HS-5 (cell line): ENCODE data around the gene B4GALT1.
"Not testable (repeated sequence)": the region's sequence is repeated elsewhere in the genome, so short reads cannot be mapped to it uniquely, and the experiment has no call there.

Experiments
- DNase-seq: peaks from one replicate; pipeline ENCODE4 v3.0.0-alpha.2; 2012; ENCODE audit warnings: low read depth

Gene B4GALT1

DNA sequence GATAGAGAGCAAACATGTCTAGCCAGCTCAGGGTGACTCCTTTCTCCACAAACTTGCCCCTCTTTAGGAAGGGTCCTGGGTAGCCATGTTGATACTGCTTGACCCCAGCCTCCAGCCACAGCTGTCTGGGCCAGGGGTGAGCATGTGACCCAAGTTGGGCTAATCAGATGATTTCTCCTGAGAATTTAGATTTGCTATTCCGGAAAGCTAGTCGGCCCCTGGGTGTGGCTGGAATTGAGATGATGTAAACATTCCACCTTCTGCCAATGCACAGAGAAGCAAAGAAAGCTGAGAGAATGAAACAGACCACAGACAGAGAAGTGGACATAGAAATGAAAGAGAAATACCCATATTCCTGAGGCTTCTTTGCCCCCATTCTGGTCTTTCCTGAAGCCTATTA is 17.8 kb upstream of the B4GALT1 start:
- DNase-seq: no peak

GRCh38 chr9:33182519-33182918 is 15.4 kb upstream of the B4GALT1 start:
- no peak for DNase-seq

DNA sequence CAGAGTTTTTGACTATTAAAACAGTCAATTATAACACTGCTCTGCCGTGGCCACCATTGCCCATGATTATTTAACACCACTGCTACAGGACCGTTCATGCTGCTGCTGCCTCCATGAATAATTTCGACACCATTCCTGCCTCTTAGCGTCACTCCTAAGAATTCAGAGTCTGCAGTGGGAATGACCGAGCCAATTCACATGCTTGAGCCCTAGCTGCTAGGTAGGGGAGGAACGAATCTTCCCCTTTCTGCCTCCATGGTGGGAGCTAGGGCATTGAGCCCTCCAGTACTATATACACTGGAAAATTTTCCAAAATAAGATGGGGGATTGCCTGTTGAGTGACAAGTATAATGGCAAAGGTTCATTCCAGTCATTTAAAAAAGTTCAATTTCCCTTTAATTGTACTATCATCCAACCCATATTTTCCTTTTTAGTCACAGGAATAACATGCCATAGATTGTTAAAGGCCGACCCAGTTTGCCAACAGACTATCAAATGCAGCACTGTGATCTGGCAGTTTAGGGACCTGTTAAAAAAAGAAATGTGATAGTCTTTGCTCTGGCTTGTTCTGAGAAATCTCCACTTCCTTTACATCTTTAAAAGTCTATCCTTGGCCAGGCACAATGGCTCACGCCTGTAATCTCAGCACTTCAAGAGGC is 13.5 kb upstream of the B4GALT1 start:
- no peak for DNase-seq

GRCh38 chr9:33178972-33179697 is 12.0 kb upstream of the B4GALT1 start:
- no peak for DNase-seq

- no peak for DNase-seq
Measured at GRCh38 chr9:33177639-33178038, 10.5 kb upstream of the B4GALT1 start.

- DNase-seq: no peak
Measured at GRCh38 chr9:33177086-33177485, 9.9 kb upstream of the B4GALT1 start.

DNA sequence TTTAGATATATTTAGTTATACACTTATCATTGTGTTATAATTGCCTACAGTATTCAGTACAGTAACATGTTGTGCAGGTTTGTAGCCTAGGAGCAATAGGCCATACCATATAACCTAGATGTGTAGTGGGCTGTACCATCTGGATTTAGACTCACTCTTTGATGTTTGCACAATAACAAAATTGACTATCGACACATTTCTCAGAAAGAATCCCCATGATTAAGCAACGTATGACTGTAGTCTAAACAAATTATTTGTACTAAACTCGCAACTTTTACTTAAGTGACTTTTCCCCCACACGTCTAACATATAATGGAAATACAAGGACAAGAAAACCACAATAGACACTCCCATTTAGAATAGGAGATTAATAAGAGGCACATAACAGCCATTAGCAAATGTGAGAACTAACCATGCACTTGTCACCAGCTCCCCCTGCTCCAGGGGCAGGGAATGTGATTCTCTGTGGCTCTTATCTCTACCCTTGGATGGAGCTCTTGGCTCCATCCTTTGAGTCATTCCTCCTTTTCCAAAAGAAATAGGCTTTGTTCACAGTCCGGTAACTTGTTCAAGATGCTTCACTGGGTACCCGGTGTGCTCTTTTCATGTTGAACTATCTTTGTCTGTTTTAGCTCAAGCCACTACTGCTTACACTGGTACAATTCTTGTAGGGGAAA is 8.7 kb upstream of the B4GALT1 start:
- no peak for DNase-seq

GRCh38 chr9:33172256-33173238 is 5.4 kb upstream of the B4GALT1 start:
- no peak for DNase-seq

GRCh38 chr9:33170464-33171415 is 3.6 kb upstream of the B4GALT1 start:
- DNase-seq: no peak

GRCh38 chr9:33168941-33169544 is 1.9 kb upstream of the B4GALT1 start:
- no peak for DNase-seq

GRCh38 chr9:33167972-33168461 is 881 bp upstream of the B4GALT1 start:
- DNase-seq: no peak

GRCh38 chr9:33166231-33167083 is 679 bp downstream of the B4GALT1 start:
- DNase-seq: no peak

DNA sequence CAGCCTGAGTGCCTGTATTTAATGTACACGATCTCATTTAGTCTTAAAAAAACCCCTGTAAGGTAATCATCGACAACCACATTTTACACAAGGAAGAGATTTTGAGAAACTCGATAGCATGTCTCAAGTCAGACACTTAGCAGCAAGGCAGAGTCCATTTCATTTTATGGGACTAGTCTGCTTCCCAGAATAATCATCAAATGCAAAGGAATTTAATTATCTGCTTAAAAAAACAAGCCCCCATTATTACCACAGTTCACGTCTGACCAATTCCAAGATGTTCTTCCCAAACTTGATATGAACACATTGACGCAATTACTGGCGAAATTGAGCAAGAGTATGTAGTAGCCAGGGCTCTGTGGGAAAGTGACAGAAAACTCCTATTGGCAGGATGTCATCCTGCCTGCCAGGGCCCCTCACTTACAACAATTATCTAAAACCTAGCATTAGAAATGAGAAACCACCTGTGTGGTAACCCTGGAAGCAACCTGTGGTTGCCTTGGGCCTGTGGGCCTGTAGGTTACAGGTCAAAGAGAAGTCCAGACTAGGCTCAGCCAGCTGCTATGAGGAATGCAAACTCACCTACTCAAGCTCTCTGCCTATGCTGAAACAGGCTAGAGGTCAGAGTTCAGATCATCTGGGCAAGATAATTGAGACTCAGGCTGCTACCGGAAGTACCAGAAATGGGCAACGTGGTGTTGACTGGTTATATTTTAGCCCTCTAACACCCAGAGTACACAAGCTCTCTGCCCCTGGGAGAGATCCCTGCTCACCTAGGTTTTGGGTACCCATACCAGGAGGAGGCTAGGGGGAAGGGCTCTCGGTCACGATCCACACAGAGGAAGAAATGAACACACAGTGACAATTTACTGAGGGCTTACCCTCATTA is 1.6 kb downstream of the B4GALT1 start:
- DNase-seq: no peak

GRCh38 chr9:33164921-33165262 is 2.2 kb downstream of the B4GALT1 start:
- DNase-seq: not testable (repeated sequence)

DNA sequence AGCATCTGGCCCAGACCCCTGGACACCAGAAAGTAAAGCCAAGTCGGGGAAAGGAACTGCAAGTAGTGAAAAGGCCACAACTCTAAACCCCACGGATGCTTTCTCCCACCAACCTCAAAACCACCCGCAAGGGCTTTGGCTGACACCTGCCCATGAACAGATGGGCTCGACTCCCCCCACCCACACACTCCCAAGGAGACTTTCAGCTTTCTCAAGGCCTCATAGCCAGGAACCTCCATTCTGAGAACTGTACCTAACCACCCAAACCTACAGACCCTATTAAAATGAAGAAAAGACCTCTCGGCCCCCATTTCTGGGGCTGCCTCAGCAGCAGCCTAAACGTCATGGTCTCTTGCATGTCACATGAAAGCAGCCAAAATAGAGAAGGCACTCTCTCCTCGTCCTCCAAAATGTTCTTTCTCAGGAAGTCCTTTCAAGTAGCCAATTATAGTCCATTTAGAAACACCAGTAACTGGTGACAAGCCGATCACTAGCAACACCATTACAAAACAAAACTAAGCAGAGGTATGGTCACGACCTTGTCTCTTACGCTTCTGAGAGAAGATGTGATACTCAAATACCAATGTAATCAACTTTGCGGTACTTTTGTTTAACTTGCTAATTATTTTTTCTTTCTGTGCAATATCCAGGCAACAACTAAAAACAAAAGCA is 2.9 kb downstream of the B4GALT1 start:
- DNase-seq: no peak

DNA sequence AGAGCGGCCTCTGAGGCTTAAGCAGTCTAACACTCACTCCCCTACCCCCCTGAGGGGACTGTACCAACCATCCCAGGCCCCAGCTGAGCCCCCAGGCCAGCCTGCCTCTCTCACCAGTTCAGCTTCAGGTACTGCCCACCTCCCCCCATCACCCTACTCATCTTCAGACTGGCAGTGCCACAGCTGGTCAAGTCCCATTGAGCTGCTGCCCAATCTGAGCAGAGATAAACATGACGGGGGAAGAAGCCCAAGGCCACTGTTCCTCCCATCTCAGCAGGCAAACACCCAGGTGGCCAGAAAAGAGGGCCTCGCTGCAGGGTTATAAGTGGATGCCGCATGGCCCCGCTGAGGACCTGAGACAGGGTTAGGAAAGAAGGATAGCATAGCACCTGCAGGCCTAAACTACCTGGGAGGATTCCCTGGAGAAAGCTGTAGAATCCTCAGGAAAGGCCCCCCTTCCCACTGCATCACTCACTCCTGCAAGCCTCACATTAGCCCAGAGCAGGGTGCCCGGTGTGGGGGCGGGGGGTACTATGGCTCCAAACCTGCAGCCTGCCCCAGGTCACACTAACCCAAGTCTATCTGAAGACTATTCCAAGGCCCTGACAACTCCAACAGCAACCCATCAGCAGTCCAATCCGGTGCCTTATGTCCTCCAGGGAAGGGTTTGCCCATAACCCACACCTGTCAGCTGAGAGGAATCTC is 3.6 kb downstream of the B4GALT1 start:
- DNase-seq: no peak

DNA sequence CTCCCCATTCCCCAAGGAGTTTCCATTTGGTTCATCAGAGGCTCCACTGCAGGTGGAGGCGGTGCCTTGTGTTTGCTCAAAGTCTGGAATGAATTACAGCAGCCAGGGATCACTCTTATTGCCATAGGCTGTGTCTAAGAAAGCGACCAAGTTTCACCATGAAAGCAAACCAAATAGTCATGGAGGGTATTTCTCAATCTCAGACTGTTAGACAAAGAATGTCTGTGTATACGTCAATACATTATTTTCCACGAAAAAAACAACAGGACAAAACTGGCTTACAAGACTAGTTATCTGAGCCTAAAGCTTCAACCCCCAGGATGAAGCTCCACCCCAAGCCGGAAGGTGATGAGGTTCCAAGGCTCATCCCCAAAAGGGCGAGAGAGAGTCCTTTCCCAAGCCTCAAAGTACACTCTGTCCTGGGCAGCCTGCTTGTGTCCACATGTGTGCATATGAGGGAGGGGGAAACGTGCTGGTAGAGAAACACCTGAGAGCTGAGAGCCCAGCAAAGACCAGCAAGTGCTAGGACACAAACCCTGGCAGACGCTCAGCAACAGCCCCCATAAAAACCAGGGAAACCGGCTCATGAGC is 4.3 kb downstream of the B4GALT1 start:
- no peak for DNase-seq
